Endothelial cell of umbilical vein (primary cell): ENCODE results near the gene DBI.

Experiments
- CTCF ChIP-seq, 2 donors: IDR thresholded peaks; 1 replicate in 1 of 2; 2 replicates in 1 of 2; pipeline ENCODE4 v1.5.1; 2011; ENCODE audit warnings: low read length in 2 of 2, mild to moderate bottlenecking in 2 of 2, moderate library complexity in 2 of 2, control low read depth in 1 of 2, inconsistent platforms in 1 of 2, low read depth in 1 of 2; ENCODE audit not compliant: insufficient read depth in 1 of 2; ENCODE audit errors: extremely low read depth in 1 of 2
- EZH2 ChIP-seq: IDR thresholded peaks from 2 replicates; pipeline ENCODE4 v1.6.1; 2012; ENCODE audit warnings: borderline replicate concordance, low read depth, mild to moderate bottlenecking, moderate library complexity, low read length, inconsistent platforms; ENCODE audit not compliant: severe bottlenecking
- POLR2A ChIP-seq: IDR thresholded peaks from 2 replicates; pipeline ENCODE4 v1.6.1; 2012; ENCODE audit warnings: low read depth, mild to moderate bottlenecking, control low read depth, low read length
- POLR2AphosphoS5 ChIP-seq: IDR thresholded peaks from 2 replicates; pipeline ENCODE4 v1.6.1; 2012; ENCODE audit warnings: low read depth, mild to moderate bottlenecking, control low read depth, low read length, moderate library complexity; ENCODE audit not compliant: insufficient read depth

GRCh38 chr2:119405151-119405550, 38.4 kb downstream of the DBI start:
- TF ChIP-seq EZH2 (no peak), CTCF (IDR thresholded peaks at IDR 0.05; ENCODE audit: extremely low read depth in 1 of 2, insufficient read depth in 1 of 2, low read depth in 1 of 2, low read length in 2 of 2) (no peak), POLR2A (no peak), POLR2AphosphoS5 (no peak)
